Activated T-cell treated with anti-CD3 and anti-CD28 coated beads for 1 hour (primary cell): ENCODE results near the gene ARFGAP1.

ENCODE experiments used
- DNase-seq: peaks from one replicate; pipeline ENCODE4 v3.0.0-alpha.2; 2020; ENCODE audit warnings: low read depth

ARFGAP1 gene

DNA sequence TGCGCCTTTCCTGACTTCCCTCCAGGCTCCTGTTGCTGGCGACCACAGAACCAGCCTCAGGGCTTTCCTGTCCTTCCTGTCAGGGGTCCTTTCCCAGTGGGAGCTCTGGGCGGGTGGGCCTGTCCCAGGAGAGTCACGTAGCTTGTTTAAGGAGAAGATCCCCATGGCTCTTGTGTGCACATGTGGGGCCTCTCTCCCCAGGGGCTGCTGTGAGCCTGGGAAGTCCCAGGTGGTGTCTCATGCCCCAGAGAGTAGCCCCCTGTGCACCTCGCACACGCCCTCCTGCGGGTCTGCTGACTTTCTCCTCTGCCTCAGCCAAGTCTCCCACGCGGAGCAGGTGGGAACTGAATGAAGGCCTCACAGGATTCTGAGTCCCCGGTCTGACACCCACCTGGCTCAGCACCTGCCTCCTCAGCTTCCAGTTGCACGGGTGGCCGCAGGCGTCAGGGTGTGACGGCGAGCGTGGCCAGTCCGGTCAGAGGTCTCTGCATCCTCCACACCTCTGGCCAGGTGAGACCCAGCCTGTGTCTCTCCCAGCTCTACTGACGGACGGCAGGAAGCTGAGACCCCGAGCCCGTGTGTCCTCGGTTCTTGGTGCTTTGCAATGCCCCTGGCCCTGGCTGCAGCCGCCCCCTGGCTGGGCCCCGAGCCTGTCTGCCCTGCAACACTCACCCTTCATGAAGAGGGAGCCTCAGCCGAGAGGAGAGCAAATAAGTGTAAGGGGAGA lies 12.7 kb upstream of the ARFGAP1 start:
- no peak for DNase-seq

DNA sequence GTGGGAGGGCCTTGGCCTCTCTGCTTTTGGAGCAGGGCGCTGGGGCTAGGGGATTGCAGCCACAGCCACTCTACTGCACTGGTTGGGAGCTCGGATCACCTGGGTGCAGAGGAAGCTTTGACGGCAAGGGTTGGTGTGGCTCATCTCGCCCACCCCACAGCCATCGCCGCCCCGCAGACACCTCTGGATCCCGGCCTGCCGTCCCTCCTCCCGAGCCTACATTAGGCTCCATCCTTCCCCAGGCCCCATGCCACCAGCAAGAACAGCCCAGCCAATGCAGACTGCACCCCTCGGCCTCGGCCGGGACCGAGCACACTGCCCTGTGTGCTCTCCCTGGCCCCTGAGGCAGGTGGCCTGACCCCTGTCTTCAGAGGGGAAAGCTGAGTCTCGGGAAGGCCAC lies 12.1 kb upstream of the ARFGAP1 start:
- DNase-seq = no peak

DNA sequence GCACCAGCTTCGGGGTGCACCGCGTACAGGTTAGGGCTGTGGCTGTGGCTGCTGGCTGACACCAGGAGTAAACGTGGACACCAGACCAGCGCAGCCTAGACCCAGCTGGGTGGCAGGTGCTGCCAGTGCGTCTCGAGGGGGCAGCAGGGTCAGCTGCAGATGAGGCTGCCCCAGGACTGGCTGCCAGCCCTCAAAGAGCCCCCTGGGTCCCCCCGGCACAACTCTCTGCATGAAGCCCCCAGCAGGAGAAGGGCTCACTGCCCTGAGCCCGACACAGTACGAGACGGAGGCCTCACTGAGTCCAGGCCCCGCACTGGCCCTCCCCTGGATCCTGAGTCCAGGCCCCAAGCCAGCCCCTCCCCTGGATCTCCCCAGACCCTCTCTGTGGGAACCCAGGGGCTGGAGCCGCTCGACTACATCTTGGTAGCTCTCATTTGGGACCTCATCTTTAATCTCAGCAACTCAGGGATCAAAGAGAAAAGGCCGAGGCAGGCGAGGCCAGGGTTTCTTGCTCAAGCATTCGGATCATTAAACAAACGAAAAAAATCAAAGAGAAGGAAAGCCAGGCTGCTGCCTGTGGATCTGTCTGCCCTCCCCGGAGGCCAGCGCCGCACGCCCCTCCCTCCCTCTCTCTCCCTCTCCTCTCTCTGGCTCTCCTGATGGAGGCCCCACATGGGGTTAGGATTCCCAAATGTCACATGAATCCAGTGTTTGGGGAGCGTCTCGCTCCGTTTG lies 11.4 kb upstream of the ARFGAP1 start:
- no peak for DNase-seq

DNA sequence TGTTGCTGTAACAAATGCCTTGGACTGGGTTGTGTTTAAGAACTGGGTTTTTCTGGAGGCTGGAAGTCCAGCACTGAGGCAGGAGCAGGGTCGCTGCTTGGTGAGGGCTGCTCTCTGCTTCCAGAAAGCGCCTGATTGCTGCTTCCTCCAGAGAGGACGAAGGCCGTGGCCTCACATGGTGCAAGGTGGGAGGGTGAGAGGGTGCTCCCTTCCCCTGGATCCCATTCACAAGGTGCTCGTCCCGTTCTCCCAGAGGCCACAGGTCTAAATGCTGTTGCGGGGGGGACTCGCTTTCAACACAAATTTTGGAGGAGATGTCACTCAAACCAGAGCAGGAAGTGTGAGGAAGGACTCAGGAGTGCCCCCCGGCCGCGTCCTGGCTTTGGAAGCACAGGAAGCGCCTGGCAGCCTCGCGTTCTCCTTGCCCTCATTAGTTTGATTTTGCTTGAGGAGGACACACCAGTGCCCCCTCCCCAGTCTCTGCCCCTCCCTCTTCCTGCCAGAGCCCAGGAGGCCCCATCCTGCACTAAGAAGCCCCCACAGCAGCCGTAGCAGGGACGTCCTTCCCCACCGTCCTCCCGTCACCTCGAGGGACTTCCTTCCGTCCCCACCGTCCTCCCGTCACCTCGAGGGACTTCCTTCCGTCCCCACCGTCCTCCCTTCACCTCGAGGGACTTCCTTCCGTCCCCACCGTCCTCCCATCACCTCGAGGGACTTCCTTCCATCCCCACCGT lies 10.7 kb upstream of the ARFGAP1 start:
- no peak for DNase-seq

DNA sequence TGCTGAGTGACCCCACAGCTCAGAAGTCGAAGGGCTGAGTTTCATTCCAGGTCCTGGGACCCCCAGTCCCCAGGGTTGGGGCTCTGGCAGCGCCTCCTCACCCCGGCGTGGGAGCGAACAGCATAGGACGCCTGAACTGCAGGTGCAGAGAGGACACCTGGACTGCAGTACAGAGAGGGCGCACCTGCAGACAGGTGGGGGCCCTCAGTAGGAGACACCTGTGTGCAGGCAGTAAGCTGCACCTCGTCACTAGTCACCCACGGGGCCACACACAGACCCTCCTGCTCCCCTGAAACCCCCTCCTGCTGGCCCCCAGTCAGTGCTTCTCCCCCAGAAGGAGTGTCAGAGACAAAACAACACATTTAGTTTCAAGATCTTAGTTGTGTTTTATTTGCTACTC lies 9.8 kb upstream of the ARFGAP1 start:
- DNase-seq = no peak

DNA sequence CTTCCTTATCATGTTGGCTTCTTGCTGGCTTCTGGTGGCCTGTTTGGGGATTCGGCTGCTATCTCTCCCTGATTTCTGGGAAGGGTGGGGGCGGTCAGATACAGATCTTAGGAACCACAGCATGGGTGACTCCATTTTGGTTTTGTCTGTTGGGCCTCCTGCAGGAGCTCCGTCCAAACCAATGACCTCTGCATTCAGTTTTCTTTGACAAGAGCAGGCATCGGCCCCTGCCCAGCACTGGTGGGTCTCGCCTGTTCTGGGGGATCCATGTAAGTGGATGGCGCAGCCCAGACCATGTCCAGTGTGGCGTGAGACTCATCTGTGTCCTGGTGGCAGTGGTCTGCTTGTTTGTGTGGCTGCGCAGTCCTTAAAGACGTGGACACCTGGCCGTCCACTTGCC lies 8.6 kb upstream of the ARFGAP1 start:
- no peak for DNase-seq

DNA sequence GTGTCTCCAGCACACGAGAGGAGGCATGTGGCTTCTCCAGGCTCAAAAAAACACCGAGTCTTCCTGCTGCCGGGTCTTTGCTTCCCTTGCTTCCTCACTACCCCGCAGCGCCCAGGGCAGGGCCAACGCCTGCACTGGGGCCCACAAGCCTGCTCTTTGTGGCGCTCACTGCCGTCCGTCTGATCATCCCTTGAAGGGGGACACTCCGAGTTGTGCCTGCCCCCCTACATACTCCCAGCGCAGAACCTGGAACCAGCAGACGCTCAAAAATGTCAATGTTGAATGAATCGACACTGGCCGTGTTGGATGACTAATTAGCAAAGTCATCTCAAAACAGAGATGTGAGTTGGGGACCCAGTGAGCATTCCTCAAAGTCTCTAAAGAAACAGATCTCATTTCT lies 8.1 kb upstream of the ARFGAP1 start:
- no peak for DNase-seq

DNA sequence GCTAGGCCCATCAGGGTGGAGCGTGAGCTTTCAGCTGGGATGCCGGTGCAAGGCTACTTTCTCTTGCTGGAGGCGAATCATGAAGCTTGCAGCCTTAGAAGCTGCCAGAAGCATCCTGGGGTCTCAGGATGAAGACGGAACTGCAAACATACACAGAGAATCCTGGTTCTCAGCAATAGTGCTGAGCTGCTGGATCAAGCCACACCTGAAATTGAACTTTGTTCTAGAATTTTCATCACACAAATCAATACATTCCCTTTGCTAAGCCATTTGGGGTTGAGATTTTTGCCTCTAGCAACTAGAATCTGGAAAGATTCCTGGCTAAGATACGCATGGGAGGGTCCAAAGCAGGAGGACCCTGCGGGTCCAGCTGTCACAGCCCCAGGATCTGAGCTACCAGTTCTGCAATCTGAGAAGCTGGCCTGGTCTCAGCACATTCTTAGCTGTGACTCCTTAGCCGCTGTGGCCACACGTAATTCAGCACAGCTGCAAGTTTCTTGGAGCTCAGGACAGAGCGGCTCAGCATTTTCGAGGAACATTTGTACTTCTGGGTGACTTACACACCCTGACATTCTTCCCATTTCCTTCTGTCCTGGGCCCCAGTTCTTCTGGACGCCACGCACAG lies 6.6 kb upstream of the ARFGAP1 start:
- no peak for DNase-seq

DNA sequence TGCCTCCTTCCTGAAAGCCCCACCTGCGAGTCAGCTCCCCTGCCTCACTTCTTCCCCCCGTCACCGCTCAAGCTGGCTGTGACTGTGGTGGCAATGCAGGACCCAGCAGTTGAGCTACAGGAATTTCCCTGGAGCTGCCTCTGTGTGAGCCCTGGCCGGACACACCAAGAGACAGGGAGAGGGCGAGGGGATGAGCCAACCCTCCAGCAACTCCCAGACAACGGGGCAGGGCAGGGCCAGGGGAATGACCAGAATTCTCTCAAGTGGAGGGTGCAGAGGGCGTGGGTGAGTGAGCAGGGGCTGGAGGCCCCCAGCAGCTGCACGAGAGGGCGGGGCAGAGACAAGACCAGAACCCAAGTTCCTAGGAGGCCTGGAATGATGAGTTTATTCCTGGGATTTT lies 4.9 kb upstream of the ARFGAP1 start:
- no peak for DNase-seq

DNA sequence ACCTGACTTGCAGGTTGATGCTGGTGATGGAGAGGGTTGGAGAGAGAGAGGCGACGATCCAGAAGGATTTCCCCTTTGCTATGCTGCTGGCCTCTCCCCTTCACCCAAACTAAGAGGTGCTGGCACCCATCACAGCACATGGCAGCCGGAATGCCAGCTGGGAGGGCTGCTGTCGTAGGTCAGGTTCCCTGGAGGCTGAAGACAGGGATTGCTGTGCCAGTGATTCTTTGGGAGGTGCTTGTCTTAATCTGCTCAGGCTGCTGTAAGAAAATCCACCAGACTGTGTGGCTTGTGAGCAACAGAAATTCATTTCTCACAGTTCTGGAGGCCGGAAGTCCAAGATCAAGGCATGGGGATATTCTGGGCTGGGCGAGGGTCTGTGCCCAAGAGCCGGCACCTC lies 4.4 kb upstream of the ARFGAP1 start:
- no peak for DNase-seq

DNA sequence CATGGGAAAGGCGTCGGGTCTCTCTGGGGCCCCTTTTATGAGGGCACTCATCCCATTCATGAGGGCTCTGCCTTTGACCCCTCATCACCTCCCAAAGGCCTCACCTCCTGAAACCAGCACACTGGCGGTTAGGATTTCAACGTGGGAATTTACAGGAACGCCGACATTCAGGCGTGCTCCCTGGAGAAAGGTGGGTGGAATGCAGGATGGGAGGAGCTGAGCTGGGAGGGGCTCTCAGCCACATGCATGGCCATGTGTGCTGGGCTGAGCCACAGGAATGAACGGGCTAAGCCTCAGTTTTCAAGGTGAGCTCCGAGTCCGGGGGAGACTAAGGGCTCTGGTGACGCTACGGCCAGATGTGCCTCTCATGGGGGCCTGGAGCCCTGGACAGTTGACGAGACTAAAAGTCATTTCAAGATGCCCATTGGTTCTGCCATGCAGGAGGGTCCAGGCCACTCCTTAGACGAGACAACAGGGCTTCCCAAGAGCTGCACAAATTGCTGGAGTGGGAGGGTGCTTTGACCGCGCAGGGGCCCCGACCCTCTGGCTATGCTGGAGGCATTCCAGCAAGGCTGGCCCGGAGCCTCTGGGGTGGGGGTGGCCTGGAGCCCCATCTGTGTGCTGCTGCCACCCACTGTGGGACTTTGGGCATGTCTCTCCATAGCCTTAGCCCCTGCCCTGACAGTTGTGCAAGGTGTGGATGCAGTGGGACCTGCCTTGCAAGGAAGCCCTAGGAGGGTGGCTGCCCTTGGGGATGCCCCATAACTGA lies 3.8 kb upstream of the ARFGAP1 start:
- no peak for DNase-seq

DNA sequence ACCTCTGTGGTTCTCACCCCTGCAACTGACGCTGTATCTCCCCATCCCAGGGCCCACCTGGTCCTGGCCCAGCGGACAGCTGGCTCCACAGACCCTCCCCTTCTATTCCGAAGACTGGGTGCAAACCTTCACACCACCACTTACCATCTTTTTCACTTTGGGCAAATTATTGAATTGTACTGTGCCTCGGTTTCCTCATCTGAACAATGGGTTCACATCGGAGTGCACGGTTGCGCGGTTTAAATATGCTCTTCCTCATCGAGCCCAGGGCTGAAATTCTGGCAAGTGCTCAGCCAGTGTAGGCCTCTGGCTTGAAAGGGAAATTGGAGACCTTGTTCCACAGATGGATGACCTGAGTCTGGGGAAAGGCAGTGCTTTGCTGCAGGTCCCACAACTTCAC lies 2.9 kb upstream of the ARFGAP1 start:
- no peak for DNase-seq

DNA sequence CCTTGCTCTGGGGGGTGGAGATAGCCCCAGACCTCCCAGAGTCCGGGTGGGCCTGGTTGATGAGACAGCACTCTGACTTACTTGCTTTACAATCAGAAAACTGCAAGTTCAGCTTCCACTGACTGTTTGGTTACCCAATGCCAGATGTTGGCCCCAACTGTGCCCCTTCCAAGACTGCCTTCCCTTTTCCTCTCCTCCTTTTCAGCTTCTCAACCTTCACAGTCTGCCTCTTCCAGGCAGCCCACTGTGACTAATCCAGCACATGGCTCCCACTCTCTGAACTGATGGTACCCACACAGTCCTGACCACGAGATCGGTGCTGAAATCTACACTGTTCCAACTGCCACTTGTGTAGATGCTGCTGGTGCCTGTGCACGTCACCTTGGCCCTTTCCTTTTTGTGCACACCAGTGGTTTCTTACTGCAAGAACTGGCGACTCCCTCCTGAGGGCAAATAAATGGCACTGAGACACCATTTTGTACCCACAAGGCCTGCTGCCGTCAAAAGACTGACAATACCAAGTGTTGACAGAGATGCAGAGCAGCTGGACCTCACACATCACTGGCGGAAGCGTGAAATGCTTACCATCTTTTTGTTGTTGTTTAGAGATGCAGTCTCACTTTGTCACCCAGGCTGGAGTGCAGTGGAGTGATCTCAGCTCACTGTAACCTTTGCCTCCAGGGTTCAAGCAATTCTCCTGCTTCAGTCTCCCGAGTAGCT lies 1.8 kb upstream of the ARFGAP1 start:
- no peak for DNase-seq

DNA sequence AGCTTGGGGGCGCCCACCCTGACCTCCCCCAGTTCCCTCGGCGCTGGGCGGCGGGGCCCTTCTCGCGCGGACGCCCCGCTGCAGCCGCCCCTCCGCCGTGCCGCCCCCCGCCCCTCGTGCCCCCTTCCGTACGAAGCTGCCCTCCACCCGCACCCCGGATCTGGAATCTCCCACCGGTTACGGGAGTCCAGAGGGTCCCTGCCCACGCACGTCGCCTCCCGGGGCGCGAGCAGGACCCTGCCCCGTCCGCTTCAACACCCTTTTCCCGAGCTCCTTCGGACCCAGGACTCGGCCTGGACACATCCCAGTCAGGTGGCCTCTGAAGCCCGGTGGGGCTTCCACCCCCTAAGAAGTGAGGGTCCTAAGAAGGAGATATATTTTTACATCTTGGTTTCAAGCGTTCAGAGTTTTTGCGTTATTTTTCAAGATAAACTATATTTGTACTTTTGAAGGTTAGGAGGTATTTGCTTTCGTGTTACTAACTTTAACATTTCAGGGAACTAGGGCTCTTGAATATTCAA lies 506 bp downstream of the ARFGAP1 start:
- DNase-seq = no peak

DNA sequence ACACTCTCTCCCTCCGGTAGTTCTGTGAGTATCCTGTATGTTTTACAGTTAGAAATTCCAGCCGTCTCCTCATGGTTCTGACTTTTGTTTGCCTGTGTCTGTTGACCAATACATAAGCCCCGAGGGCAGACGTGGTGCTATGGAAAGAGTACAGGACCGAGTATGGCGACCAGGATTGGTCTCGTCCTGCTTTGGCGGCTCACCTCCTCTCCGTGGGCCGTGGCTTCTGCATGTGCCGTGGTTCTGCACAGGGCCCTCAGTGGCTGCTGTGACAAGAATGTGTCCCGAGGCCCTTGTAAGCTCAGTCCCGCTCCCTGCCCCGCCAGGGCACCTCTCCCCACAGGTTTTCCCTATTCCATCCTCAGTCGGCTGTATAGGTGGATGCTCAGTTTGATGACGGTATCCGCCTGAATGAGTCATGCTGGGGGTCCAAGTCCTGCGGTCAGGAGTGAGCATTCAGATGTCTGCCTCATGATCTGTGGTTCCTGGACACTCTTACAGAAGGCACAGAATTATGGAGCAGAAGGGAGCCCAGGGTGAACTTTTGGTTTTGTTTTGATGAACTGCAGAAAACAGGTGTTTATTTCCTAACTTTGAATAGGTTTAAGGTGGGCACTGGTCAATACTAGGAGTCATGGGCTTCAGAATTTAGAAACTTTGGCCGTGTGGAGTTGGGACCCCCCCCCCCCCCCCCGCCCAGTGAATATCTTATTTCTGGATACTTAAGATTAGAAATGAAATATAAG lies 1.2 kb downstream of the ARFGAP1 start:
- no peak for DNase-seq

DNA sequence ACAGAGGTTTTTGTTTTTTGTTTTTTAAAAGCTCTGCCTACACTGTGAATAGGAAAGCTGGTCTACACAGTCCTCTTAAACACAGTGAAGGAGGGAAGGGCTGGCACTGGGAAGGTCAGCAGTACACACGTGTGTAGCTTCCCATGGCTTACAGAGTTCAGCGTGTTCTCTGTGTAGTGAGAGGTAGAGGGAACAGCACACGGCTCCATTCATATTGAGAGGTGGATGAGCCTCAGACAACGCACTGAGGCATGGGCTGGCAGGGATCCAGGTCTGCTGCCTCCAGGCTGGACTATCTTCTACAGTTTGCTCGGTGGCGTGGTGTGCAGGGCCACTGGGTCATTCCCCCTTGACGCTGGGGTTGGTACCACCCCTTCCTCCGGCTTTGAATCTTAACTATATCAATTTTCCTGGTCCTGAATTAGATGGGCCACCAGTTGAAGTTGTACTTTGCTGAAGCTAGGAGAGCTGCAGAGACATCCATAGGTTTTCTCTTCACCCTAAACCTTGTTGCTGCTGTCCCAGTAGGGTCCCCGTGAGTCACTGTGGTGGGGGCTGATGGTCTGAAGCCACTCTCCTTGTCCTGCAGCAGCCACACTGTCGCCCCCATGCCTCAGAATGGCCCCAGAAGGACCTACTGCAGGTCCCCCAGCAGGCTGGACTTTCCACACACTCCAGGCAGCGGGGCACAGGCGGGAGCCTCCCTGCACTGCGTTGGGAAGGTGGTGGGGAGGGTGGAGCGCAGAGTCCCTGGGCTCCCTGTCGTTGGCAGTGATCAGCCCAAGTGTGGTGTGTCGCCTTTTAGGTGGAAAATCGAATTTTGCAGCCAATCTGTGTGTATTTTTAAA lies 2.0 kb downstream of the ARFGAP1 start:
- no peak for DNase-seq

DNA sequence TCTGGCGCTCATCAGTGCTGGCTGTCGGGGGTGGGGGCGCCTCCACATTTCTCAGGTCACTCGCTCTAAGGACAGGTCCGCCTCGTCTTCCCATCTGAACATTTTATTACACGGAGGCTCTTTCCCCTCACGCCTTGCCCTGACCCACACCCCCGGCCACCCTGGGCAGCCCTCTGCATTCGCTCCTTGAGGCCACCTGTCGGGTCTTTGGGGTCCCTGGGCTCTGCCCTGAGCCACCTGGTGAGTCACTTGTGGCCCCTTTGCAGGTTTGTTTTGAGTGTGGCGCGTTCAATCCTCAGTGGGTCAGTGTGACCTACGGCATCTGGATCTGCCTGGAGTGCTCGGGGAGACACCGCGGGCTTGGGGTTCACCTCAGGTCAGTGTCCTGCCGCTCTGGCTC lies 3.2 kb downstream of the ARFGAP1 start:
- DNase-seq = no peak

DNA sequence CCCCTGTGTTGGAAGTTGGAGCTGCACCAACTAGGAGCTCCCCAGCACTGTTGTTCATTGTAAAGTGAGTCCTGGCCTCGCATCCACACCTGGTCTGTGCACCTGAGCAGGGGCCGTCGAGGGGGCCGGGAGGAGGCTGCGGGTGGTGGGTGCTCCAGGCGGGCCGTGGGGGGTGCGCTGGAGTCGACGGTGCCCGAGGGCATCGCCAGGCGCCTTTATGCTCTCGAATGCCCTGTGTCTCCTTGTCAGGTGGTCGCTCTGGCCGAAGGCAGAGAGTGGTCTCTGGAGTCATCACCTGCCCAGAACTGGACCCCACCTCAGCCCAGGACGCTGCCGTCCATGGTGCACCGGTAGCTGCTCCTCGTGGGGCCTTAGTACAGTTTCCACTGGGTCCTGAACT lies 4.3 kb downstream of the ARFGAP1 start:
- no peak for DNase-seq
